Measurements from ENCODE around the gene IFNA21. TPM values are rescaled to one million over a fixed set of nuclear protein-coding genes. Genes with fewer than 3 reads are reported as not detected.

Gene IFNA21
- total RNA-seq, 4 donors from 2014 or later, result not detected

GRCh38 chr9:21174671-21175070 is 8.2 kb upstream of the IFNA21 start:
- no peak overlapping the region for H3K27ac ChIP-seq
- intact Hi-C loops (cut with DNase I; ENCODE audit: low total_unique reads), result no loop called here
- H3K9me3 ChIP-seq, result no peaks in the 10 kb centered on the region
- in situ Hi-C loops (cut with MboI; ENCODE audit: low pct_ligation_motif_present in 1 of 4, low pct_unique_long_range_greater_than_20kb in 1 of 4, low sequenced_read_pairs in 3 of 4), result no loop called here
- no peak for TF ChIP-seq EP300 (IDR thresholded peaks at IDR 0.05; ENCODE audit: low read depth)
- no peak for TF ChIP-seq POLR2AphosphoS5 (IDR thresholded peaks at IDR 0.05)
- no peak for TF ChIP-seq POLR2A (IDR thresholded peaks at IDR 0.05)
- TF ChIP-seq CTCF (IDR thresholded peaks at IDR 0.05), result no peak
- no peak overlapping the region for H3K4me3 ChIP-seq
- H3K4me1 ChIP-seq, result no peaks in the 10 kb centered on the region
- 86 to 100% methylated on average over 2 of the region's 2 CpGs for WGBS, 2 donors (ENCODE audit: low coverage in 1 of 2)
- H3K36me3 ChIP-seq, result no peaks in the 10 kb centered on the region
- DNase-seq, result no peak
- H3K27me3 ChIP-seq, result no peaks in the 10 kb centered on the region

GRCh38 chr9:21172156-21172555 is 5.7 kb upstream of the IFNA21 start:
- no peak for DNase-seq
- in situ Hi-C loops (cut with MboI; ENCODE audit: low pct_ligation_motif_present in 1 of 4, low pct_unique_long_range_greater_than_20kb in 1 of 4, low sequenced_read_pairs in 3 of 4) (no loop called here), intact Hi-C loops (cut with DNase I; ENCODE audit: low total_unique reads) (no loop called here)
- Histone ChIP-seq H3K27ac (no peak overlapping the region), H3K9me3 (no peaks in the 10 kb centered on the region), H3K27me3 (no peaks in the 10 kb centered on the region), H3K4me1 (no peaks in the 10 kb centered on the region), H3K4me3 (no peak overlapping the region), H3K36me3 (no peaks in the 10 kb centered on the region)
- TF ChIP-seq POLR2A (IDR thresholded peaks at IDR 0.05), result no peak
- no peak for TF ChIP-seq CTCF (IDR thresholded peaks at IDR 0.05)
- no peak for TF ChIP-seq POLR2AphosphoS5 (IDR thresholded peaks at IDR 0.05)
- TF ChIP-seq EP300 (IDR thresholded peaks at IDR 0.05; ENCODE audit: low read depth), result no peak
- 75 to 77% methylated on average over 3 of the region's 3 CpGs for WGBS, 2 donors (ENCODE audit: low coverage in 1 of 2)

GRCh38 chr9:21171351-21171750 is 4.9 kb upstream of the IFNA21 start:
- Histone ChIP-seq H3K27ac (no peak overlapping the region), H3K9me3 (no peaks in the 10 kb centered on the region), H3K27me3 (no peaks in the 10 kb centered on the region), H3K4me1 (no peaks in the 10 kb centered on the region), H3K4me3 (no peak overlapping the region), H3K36me3 (no peaks in the 10 kb centered on the region)
- 70 to 75% methylated on average over 1 of the region's 1 CpG for WGBS, 2 donors (ENCODE audit: low coverage in 1 of 2)
- no peak for TF ChIP-seq POLR2AphosphoS5 (IDR thresholded peaks at IDR 0.05)
- no peak for TF ChIP-seq CTCF (IDR thresholded peaks at IDR 0.05)
- no peak for TF ChIP-seq POLR2A (IDR thresholded peaks at IDR 0.05)
- no peak for TF ChIP-seq EP300 (IDR thresholded peaks at IDR 0.05; ENCODE audit: low read depth)
- in situ Hi-C loops (cut with MboI; ENCODE audit: low pct_ligation_motif_present in 1 of 4, low pct_unique_long_range_greater_than_20kb in 1 of 4, low sequenced_read_pairs in 3 of 4) (no loop called here), intact Hi-C loops (cut with DNase I; ENCODE audit: low total_unique reads) (no loop called here)
- no peak for DNase-seq

- Histone ChIP-seq H3K27me3 (no peaks in the 10 kb centered on the region), H3K4me1 (no peaks in the 10 kb centered on the region), H3K36me3 (no peaks in the 10 kb centered on the region), H3K27ac (no peak overlapping the region), H3K9me3 (no peaks in the 10 kb centered on the region), H3K4me3 (no peak overlapping the region)
- WGBS, 2 donors (ENCODE audit: low coverage in 1 of 2), result 71 to 76% methylated on average over 1 of the region's 1 CpG
- DNase-seq, result no peak
- TF ChIP-seq EP300 (IDR thresholded peaks at IDR 0.05; ENCODE audit: low read depth) (no peak), POLR2AphosphoS5 (IDR thresholded peaks at IDR 0.05) (no peak), POLR2A (IDR thresholded peaks at IDR 0.05) (no peak), CTCF (IDR thresholded peaks at IDR 0.05) (no peak)
- intact Hi-C loops (cut with DNase I; ENCODE audit: low total_unique reads), result no loop called here
- in situ Hi-C loops (cut with MboI; ENCODE audit: low pct_ligation_motif_present in 1 of 4, low pct_unique_long_range_greater_than_20kb in 1 of 4, low sequenced_read_pairs in 3 of 4), result no loop called here
Observed at GRCh38 chr9:21165516-21165915, 944 bp downstream of the IFNA21 start.
